T-helper 2 cell treated with Interferon-gamma antibody and Interleukin-4, amounts not matched to agents 5 μg/mL and 100 μg/mL, for 36 hours (primary cell): ENCODE measurements around the gene ACKR2.

ENCODE experiments used
- DNase-seq: peaks from one replicate; pipeline ENCODE4 v3.0.0; 2021; ENCODE audit warnings: low spot score
- H3K27ac Mint-ChIP-seq: one replicate; pipeline ENCODE4 v1.8.0; 2021; ENCODE audit warnings: mild to moderate bottlenecking, mixed read lengths
- H3K27me3 Mint-ChIP-seq: one replicate; pipeline ENCODE4 v1.8.0; 2021; ENCODE audit warnings: low read depth, mixed read lengths
- H3K36me3 Mint-ChIP-seq: one replicate; pipeline ENCODE4 v1.8.0; 2021; ENCODE audit warnings: low read depth, mixed read lengths
- H3K4me1 Mint-ChIP-seq: one replicate; pipeline ENCODE4 v1.8.0; 2021; ENCODE audit warnings: low read depth, mixed read lengths
- H3K4me3 Mint-ChIP-seq: one replicate; pipeline ENCODE4 v1.8.0; 2022; ENCODE audit warnings: mild to moderate bottlenecking, moderate library complexity, mixed read lengths
- H3K9me3 Mint-ChIP-seq: one replicate; pipeline ENCODE4 v1.8.0; 2021; ENCODE audit warnings: mixed read lengths

Gene ACKR2

GRCh38 chr3:42886294-42886822 is 77.1 kb downstream of the ACKR2 start:
- peaks cover 9% of the 10 kb centered on the region for H3K27me3 Mint-ChIP-seq

DNA sequence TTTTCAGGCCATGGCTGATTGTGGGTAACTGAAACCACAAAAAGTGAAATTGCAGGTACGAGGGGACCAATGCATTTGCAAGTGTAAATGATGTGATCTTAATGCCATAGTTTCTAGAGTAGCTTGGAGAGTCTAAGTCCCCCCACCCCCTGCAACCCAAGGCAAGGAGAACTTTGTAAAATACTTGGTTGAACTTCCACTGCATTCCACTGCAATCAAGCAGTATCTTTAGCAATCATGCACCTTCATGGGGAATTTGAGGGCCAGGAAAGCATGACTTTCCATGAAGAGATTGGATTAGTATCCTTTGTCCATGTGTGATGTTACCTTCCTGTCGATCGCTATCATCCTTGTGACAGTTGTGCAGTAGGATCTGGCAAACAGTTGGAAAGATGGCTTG is 77.8 kb downstream of the ACKR2 start:
- Mint-ChIP-seq H3K27me3 (peaks cover 11% of the 10 kb centered on the region), H3K27ac (no peak overlapping the region), H3K4me1 (peaks cover 6% of the 10 kb centered on the region), H3K36me3 (no peaks in the 10 kb centered on the region), H3K4me3 (no peak overlapping the region), H3K9me3 (no peaks in the 10 kb centered on the region)
- no peak for DNase-seq

More at GRCh38 chr3:42886294-42886822, 77.1 kb downstream of the ACKR2 start:
- H3K9me3 Mint-ChIP-seq: no peaks in the 10 kb centered on the region
- no peaks in the 10 kb centered on the region for H3K36me3 Mint-ChIP-seq
- no peak overlapping the region for H3K27ac Mint-ChIP-seq
- H3K4me3 Mint-ChIP-seq: no peak overlapping the region
- no peak for DNase-seq
- H3K4me1 Mint-ChIP-seq: peaks cover 7% of the 10 kb centered on the region

DNA sequence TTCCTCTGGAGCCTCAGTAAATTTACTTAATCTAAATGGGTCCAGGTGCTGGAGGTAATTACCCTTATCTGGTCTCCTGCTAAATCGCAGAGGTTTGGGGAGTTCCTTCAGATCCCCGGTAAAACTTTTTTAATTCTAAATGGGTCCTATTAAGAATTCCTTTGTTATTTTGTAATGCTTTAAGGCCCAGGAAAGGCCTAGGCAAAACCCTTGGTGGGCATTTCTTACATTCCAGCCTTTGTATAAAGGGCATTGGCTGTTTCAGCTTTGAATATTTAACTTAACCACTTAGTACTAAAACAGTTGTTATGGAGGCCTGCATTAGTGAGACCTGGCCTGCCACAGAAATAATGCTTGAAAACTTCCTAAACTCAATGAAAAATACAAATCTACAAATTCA is 81.8 kb downstream of the ACKR2 start:
- Mint-ChIP-seq H3K27ac (no peak overlapping the region), H3K9me3 (no peaks in the 10 kb centered on the region), H3K4me1 (peaks cover 13% of the 10 kb centered on the region), H3K36me3 (no peaks in the 10 kb centered on the region), H3K27me3 (peaks cover 7% of the 10 kb centered on the region), H3K4me3 (no peak overlapping the region)
- no peak for DNase-seq

GRCh38 chr3:42892169-42892568 is 82.9 kb downstream of the ACKR2 start:
- H3K4me3 Mint-ChIP-seq: no peak overlapping the region
- no peak for DNase-seq
- H3K9me3 Mint-ChIP-seq: no peaks in the 10 kb centered on the region
- no peak overlapping the region for H3K27ac Mint-ChIP-seq
- peaks cover 7% of the 10 kb centered on the region for H3K27me3 Mint-ChIP-seq
- H3K36me3 Mint-ChIP-seq: no peaks in the 10 kb centered on the region
- H3K4me1 Mint-ChIP-seq: peaks cover 13% of the 10 kb centered on the region

GRCh38 chr3:42892807-42893206 is 83.6 kb downstream of the ACKR2 start:
- no peaks in the 10 kb centered on the region for H3K36me3 Mint-ChIP-seq
- no peak overlapping the region for H3K4me3 Mint-ChIP-seq
- peaks cover 7% of the 10 kb centered on the region for H3K27me3 Mint-ChIP-seq
- H3K9me3 Mint-ChIP-seq: no peaks in the 10 kb centered on the region
- no peak overlapping the region for H3K27ac Mint-ChIP-seq
- no peak for DNase-seq
- peaks cover 13% of the 10 kb centered on the region for H3K4me1 Mint-ChIP-seq

DNA sequence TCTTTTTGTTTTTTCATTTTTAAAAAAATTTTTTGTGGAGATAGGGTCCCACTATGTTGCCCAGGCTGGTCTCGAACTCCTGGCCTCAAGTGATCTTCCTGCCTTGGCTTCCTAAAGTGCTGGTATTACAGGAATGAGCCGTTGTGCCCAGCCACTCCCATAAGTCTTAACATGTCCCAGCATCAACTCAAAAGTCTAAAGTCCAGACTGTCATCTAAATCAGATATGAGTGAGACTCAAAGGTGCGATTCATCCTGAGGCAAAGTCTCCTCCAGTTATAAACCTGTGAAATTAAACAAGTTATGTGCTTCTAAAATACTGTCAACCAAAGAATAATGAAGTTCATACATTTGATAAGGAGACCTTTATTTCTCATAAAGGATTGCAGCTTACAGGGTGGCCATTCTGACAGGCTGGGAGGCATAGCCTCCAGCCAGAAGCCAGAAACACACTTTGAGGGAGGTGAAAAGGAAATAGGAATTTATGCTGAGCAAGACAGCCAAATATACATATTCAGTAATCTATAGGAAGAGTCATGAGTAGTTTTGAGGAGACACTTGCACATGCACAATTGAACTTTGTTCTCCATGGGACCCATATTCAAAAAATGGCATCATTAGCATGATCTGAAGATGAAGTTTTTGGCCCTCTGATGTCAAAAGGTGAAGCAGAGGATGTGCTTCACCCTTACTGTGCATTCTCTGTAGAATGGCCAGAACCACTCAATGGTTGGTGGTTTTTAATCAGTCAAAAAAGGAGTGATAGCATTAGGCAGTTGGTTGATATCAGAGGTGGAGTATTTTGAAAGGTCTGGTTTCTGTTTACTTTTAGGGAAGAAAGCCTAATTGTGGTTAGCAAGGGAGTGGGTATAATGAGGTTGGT is 85.7 kb downstream of the ACKR2 start:
- H3K27me3 Mint-ChIP-seq: peaks cover 2% of the 10 kb centered on the region
- DNase-seq: no peak
- no peaks in the 10 kb centered on the region for H3K36me3 Mint-ChIP-seq
- peaks cover 13% of the 10 kb centered on the region for H3K4me1 Mint-ChIP-seq
- no peak overlapping the region for H3K4me3 Mint-ChIP-seq
- peak overlapping the region; percentile 58 for H3K27ac Mint-ChIP-seq
- H3K9me3 Mint-ChIP-seq: peaks cover 2% of the 10 kb centered on the region

DNA sequence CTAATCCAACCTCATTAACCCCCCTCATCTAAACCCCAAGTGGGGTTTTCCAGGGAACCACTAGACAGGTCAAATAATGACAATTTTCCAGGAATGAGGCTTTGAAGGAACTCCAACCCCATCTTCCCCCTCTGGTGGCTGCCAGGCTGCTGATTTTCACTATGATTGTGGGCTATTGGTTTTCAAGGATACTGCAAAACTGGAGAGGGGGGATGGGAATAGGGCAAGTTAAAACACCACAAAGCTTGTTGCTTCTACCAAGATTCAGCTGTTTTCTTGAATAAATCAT is 86.3 kb downstream of the ACKR2 start:
- Mint-ChIP-seq H3K36me3 (peaks cover under 1% of the 10 kb centered on the region), H3K4me1 (peaks cover 13% of the 10 kb centered on the region), H3K9me3 (peaks cover 5% of the 10 kb centered on the region), H3K27me3 (peaks cover 2% of the 10 kb centered on the region), H3K4me3 (no peak overlapping the region), H3K27ac (no peak overlapping the region)
- no peak for DNase-seq

DNA sequence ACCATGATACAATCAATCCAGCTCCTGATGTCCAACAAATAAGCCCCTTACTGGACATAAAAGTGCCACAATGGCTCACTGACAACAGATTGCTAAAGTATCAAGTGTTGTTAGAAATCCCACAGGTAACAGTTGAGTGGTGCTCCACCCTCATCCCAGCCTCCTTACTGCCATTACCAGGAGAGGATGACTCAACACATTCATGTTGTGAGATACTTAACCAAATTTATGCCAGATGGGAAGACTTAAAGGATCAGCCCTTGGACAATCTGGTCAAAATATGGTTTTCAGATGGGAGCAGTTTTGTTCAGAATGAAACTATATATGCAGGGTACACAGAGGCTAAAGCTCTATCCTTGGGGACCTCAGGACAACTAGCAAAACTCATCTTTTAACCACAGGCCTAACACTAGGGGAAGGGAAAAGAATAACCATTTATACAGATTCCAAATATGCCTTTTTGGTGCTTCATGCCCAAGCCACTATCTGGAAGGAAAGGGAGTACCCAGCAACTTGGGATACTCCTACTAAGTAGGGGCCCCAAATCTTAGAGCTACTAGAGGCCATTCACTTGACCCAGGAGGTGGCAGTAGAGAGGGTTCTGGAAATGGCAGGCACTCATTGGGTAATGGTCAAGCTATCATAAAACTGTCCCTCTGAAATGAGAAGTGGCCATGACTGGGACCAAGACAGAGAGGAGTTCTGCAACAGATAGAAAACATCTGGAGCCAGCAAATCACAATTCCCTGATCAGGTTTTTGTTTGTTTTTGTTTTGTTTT is 89.8 kb downstream of the ACKR2 start:
- no peak overlapping the region for H3K27ac Mint-ChIP-seq

DNA sequence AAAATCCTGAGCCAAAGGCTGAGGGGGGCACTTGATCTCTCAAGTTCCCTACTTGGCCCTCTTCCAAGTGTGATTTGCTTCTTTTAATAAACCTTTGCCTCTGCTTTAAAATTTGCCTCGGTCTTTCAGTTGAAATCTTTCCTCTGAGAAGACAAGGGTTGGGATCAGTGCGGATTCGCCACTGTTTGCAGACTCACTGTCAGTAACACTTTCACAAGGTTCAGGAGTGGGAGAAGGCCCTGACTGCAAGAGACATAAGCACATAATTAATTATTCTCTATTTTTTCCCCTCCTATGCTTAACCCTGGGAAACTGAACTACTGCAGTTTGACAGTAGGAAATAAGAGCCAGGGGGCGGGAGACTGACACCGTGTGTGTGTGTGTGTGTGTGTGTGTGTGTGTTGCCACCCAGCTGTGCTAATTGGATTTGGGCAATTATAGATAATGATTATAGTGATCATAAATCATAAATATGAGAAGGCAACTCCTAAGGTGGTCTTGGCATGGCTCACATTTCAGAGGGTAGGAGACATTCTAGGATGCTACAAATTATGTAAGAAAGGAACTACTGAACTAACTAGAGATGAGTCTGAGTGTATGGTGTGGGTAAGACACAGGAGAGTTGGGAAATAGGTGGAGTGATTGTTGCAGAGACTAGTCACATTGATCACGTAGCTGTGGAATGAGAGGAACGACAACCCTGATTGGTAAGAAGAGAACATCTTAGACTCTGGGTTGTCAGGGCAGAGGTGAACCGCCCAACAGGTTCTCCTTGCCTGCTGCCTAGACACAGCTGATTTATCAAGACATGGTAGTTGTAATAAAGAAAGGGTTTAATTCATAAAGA is 91.2 kb downstream of the ACKR2 start:
- DNase-seq: no peak
- H3K27ac Mint-ChIP-seq: no peak overlapping the region
- H3K4me3 Mint-ChIP-seq: no peak overlapping the region
- peaks cover 13% of the 10 kb centered on the region for H3K4me1 Mint-ChIP-seq
- peaks cover 36% of the 10 kb centered on the region for H3K9me3 Mint-ChIP-seq
- H3K27me3 Mint-ChIP-seq: peaks cover 16% of the 10 kb centered on the region
- H3K36me3 Mint-ChIP-seq: peaks cover 10% of the 10 kb centered on the region

More for the DNA sequence above, 89.8 kb downstream of the ACKR2 start:
- peaks cover 21% of the 10 kb centered on the region for H3K4me1 Mint-ChIP-seq
- peaks cover 2% of the 10 kb centered on the region for H3K27me3 Mint-ChIP-seq
- peaks cover 24% of the 10 kb centered on the region for H3K9me3 Mint-ChIP-seq
- no peak for DNase-seq
- peaks cover 2% of the 10 kb centered on the region for H3K36me3 Mint-ChIP-seq
- no peak overlapping the region for H3K4me3 Mint-ChIP-seq

DNA sequence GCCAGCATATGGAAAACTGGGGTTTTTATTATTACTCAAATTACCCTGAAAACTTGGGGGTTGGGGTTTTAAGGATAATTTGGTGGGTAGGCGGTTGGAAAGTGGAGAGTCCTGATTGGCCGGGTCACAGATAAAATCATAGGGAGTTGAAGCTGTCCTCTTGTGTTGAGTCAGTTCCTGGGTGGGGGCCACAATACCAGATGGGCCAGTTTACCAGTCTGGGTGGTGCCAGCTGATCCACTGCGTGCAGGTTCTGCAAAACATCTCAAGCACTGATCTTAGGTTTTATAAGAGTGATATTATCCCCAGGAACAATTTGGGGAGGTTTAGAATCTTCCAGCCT is 91.8 kb downstream of the ACKR2 start:
- Mint-ChIP-seq H3K9me3 (peaks cover 37% of the 10 kb centered on the region), H3K27me3 (peaks cover 21% of the 10 kb centered on the region), H3K4me3 (no peak overlapping the region), H3K4me1 (peaks cover 13% of the 10 kb centered on the region), H3K27ac (no peak overlapping the region), H3K36me3 (peaks cover 10% of the 10 kb centered on the region)
- DNase-seq: no peak

GRCh38 chr3:42902257-42902656 is 93.0 kb downstream of the ACKR2 start:
- H3K27ac Mint-ChIP-seq: no peak overlapping the region
- peaks cover 10% of the 10 kb centered on the region for H3K36me3 Mint-ChIP-seq
- no peak for DNase-seq
- peaks cover 30% of the 10 kb centered on the region for H3K27me3 Mint-ChIP-seq
- H3K4me1 Mint-ChIP-seq: peaks cover 13% of the 10 kb centered on the region
- peaks cover 37% of the 10 kb centered on the region for H3K9me3 Mint-ChIP-seq
- H3K4me3 Mint-ChIP-seq: no peak overlapping the region

GRCh38 chr3:42904076-42904475 is 94.8 kb downstream of the ACKR2 start:
- Mint-ChIP-seq H3K36me3 (peaks cover 10% of the 10 kb centered on the region), H3K27me3 (peaks cover 34% of the 10 kb centered on the region), H3K9me3 (peaks cover 37% of the 10 kb centered on the region), H3K4me1 (peaks cover 13% of the 10 kb centered on the region), H3K27ac (no peak overlapping the region), H3K4me3 (no peak overlapping the region)
- no peak for DNase-seq

DNA sequence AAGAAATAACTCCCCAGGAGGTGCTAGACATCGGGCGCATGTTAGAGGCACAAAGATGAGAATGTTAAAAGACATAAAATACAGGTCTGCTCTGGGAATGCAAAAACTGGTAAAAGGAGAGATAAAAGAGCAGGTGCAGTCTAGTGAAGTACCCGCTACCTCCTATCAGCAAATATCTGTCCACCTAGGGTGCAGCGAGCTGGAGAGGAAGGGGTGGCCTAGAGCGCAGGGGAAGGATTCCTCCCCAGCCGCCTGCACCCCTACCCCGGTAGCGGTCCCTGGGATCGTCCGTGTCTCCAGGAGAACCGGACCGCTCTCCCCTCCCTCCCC is 96.5 kb downstream of the ACKR2 start:
- Mint-ChIP-seq H3K4me3 (peak overlapping the region; percentile 30), H3K27ac (no peak overlapping the region), H3K36me3 (peaks cover 10% of the 10 kb centered on the region)

More for the DNA sequence above, 96.5 kb downstream of the ACKR2 start:
- peaks cover 34% of the 10 kb centered on the region for H3K27me3 Mint-ChIP-seq
- H3K4me1 Mint-ChIP-seq: peaks cover 11% of the 10 kb centered on the region
- H3K9me3 Mint-ChIP-seq: peaks cover 36% of the 10 kb centered on the region
- DNase-seq: no peak
